ENCODE measurements around the gene PLOD3.

PLOD3 gene

GRCh38 chr7:101164071-101164840, 53.1 kb downstream of the PLOD3 start:
- no peak for DNase-seq (ENCODE audit: low read depth in 2 of 2)

- no peak for DNase-seq (ENCODE audit: low read depth in 2 of 2)
Observed at GRCh38 chr7:101163279-101164070, 53.9 kb downstream of the PLOD3 start.

- DNase-seq (ENCODE audit: low read depth in 2 of 2): no peak
Observed at GRCh38 chr7:101162551-101163278, 54.7 kb downstream of the PLOD3 start.

- no peak for DNase-seq (ENCODE audit: low read depth in 2 of 2)
Observed at GRCh38 chr7:101161692-101162471, 55.5 kb downstream of the PLOD3 start.

- DNase-seq (ENCODE audit: low read depth in 2 of 2): no peak
Observed at GRCh38 chr7:101160910-101161309, 56.5 kb downstream of the PLOD3 start.

GRCh38 chr7:101159696-101160674, 57.4 kb downstream of the PLOD3 start:
- DNase-seq (ENCODE audit: low read depth in 2 of 2): no peak

GRCh38 chr7:101156866-101157589, 60.4 kb downstream of the PLOD3 start:
- DNase-seq (ENCODE audit: low read depth in 2 of 2): no peak

GRCh38 chr7:101156277-101156676, 61.1 kb downstream of the PLOD3 start:
- DNase-seq (ENCODE audit: low read depth in 2 of 2): no peak
